ENCODE data around the gene DLGAP3.

- TF ChIP-seq, protein P1, sequence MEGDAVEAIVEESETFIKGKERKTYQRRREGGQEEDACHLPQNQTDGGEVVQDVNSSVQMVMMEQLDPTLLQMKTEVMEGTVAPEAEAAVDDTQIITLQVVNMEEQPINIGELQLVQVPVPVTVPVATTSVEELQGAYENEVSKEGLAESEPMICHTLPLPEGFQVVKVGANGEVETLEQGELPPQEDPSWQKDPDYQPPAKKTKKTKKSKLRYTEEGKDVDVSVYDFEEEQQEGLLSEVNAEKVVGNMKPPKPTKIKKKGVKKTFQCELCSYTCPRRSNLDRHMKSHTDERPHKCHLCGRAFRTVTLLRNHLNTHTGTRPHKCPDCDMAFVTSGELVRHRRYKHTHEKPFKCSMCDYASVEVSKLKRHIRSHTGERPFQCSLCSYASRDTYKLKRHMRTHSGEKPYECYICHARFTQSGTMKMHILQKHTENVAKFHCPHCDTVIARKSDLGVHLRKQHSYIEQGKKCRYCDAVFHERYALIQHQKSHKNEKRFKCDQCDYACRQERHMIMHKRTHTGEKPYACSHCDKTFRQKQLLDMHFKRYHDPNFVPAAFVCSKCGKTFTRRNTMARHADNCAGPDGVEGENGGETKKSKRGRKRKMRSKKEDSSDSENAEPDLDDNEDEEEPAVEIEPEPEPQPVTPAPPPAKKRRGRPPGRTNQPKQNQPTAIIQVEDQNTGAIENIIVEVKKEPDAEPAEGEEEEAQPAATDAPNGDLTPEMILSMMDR (IDR thresholded peaks at IDR 0.05) = no peak
- TF ChIP-seq POLR2A (IDR thresholded peaks at IDR 0.05) (no peak), POLR2AphosphoS5 (IDR thresholded peaks at IDR 0.05) (no peak), EP300 (IDR thresholded peaks at IDR 0.05) (no peak)
These were observed 22.7 kb downstream of the DLGAP3 start for GRCh38 chr1:34906756-34907155.

Measured in upper lobe of left lung (tissue), 4 donors.